ENCODE measurements around the gene TTLL9.

TTLL9 gene

GRCh38 chr20:31924561-31924960 lies 54.1 kb downstream of the TTLL9 start:
- TF ChIP-seq TCF4 (CRISPR knock-in tag; IDR thresholded peaks at IDR 0.05; ENCODE audit: borderline replicate concordance) (no peak), SNAI2 (CRISPR knock-in tag; IDR thresholded peaks at IDR 0.05) (no peak), CSDC2 (CRISPR knock-in tag; IDR thresholded peaks at IDR 0.05) (no peak), TSHZ2 (CRISPR knock-in tag; IDR thresholded peaks at IDR 0.05) (no peak), BACH2 (CRISPR knock-in tag; IDR thresholded peaks at IDR 0.05; ENCODE audit: borderline replicate concordance) (no peak), ZNF70 (CRISPR knock-in tag; IDR thresholded peaks at IDR 0.05) (no peak), GLIS3 (CRISPR knock-in tag; IDR thresholded peaks at IDR 0.05) (no peak), CSRNP3 (CRISPR knock-in tag; IDR thresholded peaks at IDR 0.05) (no peak), ISL1 (CRISPR knock-in tag; IDR thresholded peaks at IDR 0.05) (no peak), POU6F1 (CRISPR knock-in tag; IDR thresholded peaks at IDR 0.05; ENCODE audit: borderline replicate concordance, low read depth) (no peak), CREB5 (CRISPR knock-in tag; IDR thresholded peaks at IDR 0.05; ENCODE audit: low read depth) (no peak), PATZ1 (CRISPR knock-in tag; IDR thresholded peaks at IDR 0.05; ENCODE audit: borderline replicate concordance) (no peak), ZFP30 (CRISPR knock-in tag; IDR thresholded peaks at IDR 0.05) (no peak), ESRRG (CRISPR knock-in tag; IDR thresholded peaks at IDR 0.05) (no peak), RARB (CRISPR knock-in tag; IDR thresholded peaks at IDR 0.05) (no peak), TOX (CRISPR knock-in tag; IDR thresholded peaks at IDR 0.05; ENCODE audit: borderline replicate concordance) (no peak)
- no peak for ATAC-seq

GRCh38 chr20:31925631-31926030 lies 55.2 kb downstream of the TTLL9 start:
- ATAC-seq: no peak
- TF ChIP-seq CSDC2 (CRISPR knock-in tag; IDR thresholded peaks at IDR 0.05) (no peak), PATZ1 (CRISPR knock-in tag; IDR thresholded peaks at IDR 0.05; ENCODE audit: borderline replicate concordance) (no peak), TSHZ2 (CRISPR knock-in tag; IDR thresholded peaks at IDR 0.05) (no peak), TCF4 (CRISPR knock-in tag; IDR thresholded peaks at IDR 0.05; ENCODE audit: borderline replicate concordance) (no peak), ZC3H10 (CRISPR knock-in tag; IDR thresholded peaks at IDR 0.05) (no peak), BACH2 (CRISPR knock-in tag; IDR thresholded peaks at IDR 0.05; ENCODE audit: borderline replicate concordance) (no peak), RARB (CRISPR knock-in tag; IDR thresholded peaks at IDR 0.05) (no peak), OSR1 (CRISPR knock-in tag; IDR thresholded peaks at IDR 0.05) (no peak), ISL1 (CRISPR knock-in tag; IDR thresholded peaks at IDR 0.05) (no peak), ARNTL (CRISPR knock-in tag; IDR thresholded peaks at IDR 0.05; ENCODE audit: borderline replicate concordance, low read depth) (no peak), ZNF8 (CRISPR knock-in tag; IDR thresholded peaks at IDR 0.05) (no peak), ZNF565 (CRISPR knock-in tag; conservative IDR thresholded peaks at IDR 0.05; ENCODE audit: low read depth) (no peak), CREB5 (CRISPR knock-in tag; IDR thresholded peaks at IDR 0.05; ENCODE audit: low read depth) (no peak), ZFP30 (CRISPR knock-in tag; IDR thresholded peaks at IDR 0.05) (no peak), CSRNP3 (CRISPR knock-in tag; IDR thresholded peaks at IDR 0.05) (no peak), ZFP3 (CRISPR knock-in tag; IDR thresholded peaks at IDR 0.05) (no peak)
